NCI-H1105 (cell line): Measurements from ENCODE around the gene TAP2.

Experiments used
- DNase-seq: peaks from one replicate; lab custom pipeline; 2025; lab: John Stamatoyannopoulos, UW

TAP2 gene

DNA sequence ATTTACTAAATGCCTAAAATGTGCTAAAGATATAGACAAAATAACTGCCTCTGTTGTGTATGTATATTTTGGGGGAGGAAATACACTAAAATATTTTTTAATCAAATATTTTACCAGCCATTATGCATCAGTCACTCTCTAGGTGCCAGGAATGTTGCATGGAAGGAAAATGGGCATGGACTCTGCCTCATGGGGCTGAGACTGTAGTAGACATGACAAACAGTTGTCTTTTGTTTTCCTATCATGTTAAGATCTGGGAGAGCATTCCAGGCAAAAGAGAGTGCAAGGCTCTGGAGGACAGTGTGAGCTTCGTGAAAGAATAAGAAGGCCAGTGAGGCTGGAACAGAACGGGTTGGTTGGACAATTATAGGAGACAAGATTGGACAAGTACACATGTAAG is 48.2 kb downstream of the TAP2 start:
- DNase-seq, result no peak
